ENCODE data around the gene LRRFIP2.

- TF ChIP-seq, protein P1, sequence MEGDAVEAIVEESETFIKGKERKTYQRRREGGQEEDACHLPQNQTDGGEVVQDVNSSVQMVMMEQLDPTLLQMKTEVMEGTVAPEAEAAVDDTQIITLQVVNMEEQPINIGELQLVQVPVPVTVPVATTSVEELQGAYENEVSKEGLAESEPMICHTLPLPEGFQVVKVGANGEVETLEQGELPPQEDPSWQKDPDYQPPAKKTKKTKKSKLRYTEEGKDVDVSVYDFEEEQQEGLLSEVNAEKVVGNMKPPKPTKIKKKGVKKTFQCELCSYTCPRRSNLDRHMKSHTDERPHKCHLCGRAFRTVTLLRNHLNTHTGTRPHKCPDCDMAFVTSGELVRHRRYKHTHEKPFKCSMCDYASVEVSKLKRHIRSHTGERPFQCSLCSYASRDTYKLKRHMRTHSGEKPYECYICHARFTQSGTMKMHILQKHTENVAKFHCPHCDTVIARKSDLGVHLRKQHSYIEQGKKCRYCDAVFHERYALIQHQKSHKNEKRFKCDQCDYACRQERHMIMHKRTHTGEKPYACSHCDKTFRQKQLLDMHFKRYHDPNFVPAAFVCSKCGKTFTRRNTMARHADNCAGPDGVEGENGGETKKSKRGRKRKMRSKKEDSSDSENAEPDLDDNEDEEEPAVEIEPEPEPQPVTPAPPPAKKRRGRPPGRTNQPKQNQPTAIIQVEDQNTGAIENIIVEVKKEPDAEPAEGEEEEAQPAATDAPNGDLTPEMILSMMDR (tag by site-specific recombination; IDR thresholded peaks at IDR 0.05), result no peak
- TF ChIP-seq ZFP37 (tag by site-specific recombination; IDR thresholded peaks at IDR 0.05) (no peak), HOXA7 (CRISPR knock-in tag; IDR thresholded peaks at IDR 0.05; ENCODE audit: borderline replicate concordance) (no peak), SP2 (tag by site-specific recombination; IDR thresholded peaks at IDR 0.05) (no peak), ZNF211 (tag by site-specific recombination; IDR thresholded peaks at IDR 0.05; ENCODE audit: low read depth) (no peak), SETDB1 (IDR thresholded peaks at IDR 0.05; ENCODE audit: insufficient read length, low read length) (no peak), GLIS2 (tag by site-specific recombination; IDR thresholded peaks at IDR 0.05) (no peak)
Measured at GRCh38 chr3:37114251-37115145, 59.9 kb downstream of the LRRFIP2 start.

All from HEK293 (cell line).